ENCODE results near the gene MUC4. TPM values are rescaled to one million over a fixed set of nuclear protein-coding genes. Genes with fewer than 3 reads are reported as not detected.

Gene MUC4
- total RNA-seq (2022; extraction: Qiagen RNA extraction; ENCODE audit: low read depth) = 0.08 TPM in 1 of 5 replicates, not detected in the others

DNA sequence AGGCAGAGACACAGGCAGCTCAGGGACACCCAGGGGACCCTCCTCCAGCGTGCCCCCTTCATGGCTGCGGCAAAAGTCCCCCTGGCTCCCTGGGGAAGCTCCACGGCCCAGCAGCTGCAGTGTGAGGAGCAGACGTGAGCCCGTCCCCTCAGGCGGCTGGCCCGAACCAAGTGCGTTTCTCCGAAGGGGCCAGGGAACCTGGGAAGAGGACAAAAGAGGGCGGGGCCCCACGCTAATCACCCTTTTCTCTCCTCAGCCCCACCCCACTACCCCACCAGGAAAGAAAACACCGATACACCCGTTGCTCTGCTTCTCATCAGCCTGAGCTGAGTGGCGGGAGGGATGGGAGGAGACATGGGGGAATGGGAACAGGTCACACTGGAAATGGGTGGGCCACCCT, at the start of gene MUC4:
MUC4 (minus strand) TSS at position 174 of the 400 bp plus-strand sequence; CDS start at position 62, 112 bp downstream.

DNA sequence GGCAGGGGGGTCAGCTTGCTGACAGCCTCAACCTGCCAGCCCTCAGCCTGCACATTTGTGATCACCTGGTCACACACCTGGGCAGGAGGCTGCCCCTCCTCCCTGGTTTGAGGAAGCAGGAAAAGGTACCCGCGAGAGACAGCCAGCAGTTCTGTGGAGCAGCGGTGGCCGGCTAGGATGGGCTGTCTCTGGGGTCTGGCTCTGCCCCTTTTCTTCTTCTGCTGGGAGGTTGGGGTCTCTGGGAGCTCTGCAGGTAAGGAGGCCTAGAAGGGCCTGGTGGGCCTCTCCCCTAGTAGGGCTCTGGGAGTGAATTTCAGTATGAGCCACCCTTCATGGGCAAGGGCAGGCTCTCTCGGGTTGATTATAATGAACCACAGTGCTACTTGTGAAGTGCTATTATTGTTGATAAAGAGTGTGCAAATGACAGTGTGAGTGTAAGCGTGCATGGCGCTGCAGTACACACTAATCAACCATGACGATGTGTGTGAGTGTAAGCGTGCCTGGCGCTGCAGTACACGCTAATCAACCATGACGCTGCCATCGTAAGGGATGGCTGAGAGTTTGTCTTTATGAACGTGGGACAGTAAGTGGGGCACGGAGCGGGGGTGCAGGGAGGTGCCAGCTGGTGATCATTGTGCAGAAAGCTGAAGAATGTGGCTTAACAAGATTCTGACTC, 90.8 kb downstream of the MUC4 start, which contains the start of gene MUC20:
MUC20 (plus strand) TSS at position 148 of the 676 bp plus-strand sequence; CDS start at position 178, 30 bp downstream.

Other genes with a start within 250 kb of the MUC4 start
- gene APOD, start 228.0 kb downstream of the MUC4 start, total RNA-seq (2022; extraction: Qiagen RNA extraction; ENCODE audit: low read depth) = 0.56 to 0.82 TPM (median 0.68 TPM) in 5 replicates
- 0.51 to 1.1 TPM (median 0.80 TPM) in 5 replicates for gene MUC20, start 91.0 kb downstream of the MUC4 start, total RNA-seq (2022; extraction: Qiagen RNA extraction; ENCODE audit: low read depth)
- gene TNK2, start 96.6 kb upstream of the MUC4 start, total RNA-seq (2022; extraction: Qiagen RNA extraction; ENCODE audit: low read depth) = 15.4 to 23.5 TPM (median 17.7 TPM) in 5 replicates

Data from A549 treated with RU486 at 1 μM for 4 hours (cell line).